Liver (tissue), 9 donors: Measurements from ENCODE around the gene SH3PXD2B. TPM values are rescaled to one million over a fixed set of nuclear protein-coding genes. Genes with fewer than 3 reads are reported as not detected.

Experiments
- DNase-seq: peaks from one replicate; pipeline ENCODE4 v3.0.0-alpha.2; 2017; ENCODE audit warnings: low spot score
- H3K27ac ChIP-seq, 2 donors: one replicate each; pipeline ENCODE4 v1.7.0; 2013; ENCODE audit warnings: inconsistent platforms in 2 of 2, low read length in 2 of 2, control low read depth in 1 of 2, low read depth in 1 of 2, mild to moderate bottlenecking in 1 of 2
- H3K27me3 ChIP-seq, 4 donors: one replicate each; pipeline versions ENCODE4 v1.6.1 to v1.7.0; 2013; ENCODE audit warnings: low read length in 3 of 4, inconsistent platforms in 1 of 4, mild to moderate bottlenecking in 1 of 4, moderate library complexity in 1 of 4; ENCODE audit not compliant: control insufficient read depth in 4 of 4, insufficient read depth in 4 of 4
- H3K36me3 ChIP-seq, 4 donors: one replicate each; pipeline versions ENCODE4 v1.6.1 to v1.7.0; 2013; ENCODE audit warnings: low read length in 3 of 4, mild to moderate bottlenecking in 3 of 4, low read depth in 1 of 4, moderate library complexity in 1 of 4; ENCODE audit not compliant: control insufficient read depth in 4 of 4, insufficient read depth in 3 of 4
- H3K4me1 ChIP-seq, 4 donors: one replicate each; pipeline versions ENCODE4 v1.6.1 to v1.7.0; 2013; ENCODE audit warnings: low read length in 3 of 4, mild to moderate bottlenecking in 3 of 4, moderate library complexity in 1 of 4; ENCODE audit not compliant: control insufficient read depth in 4 of 4, insufficient read depth in 4 of 4
- H3K4me3 ChIP-seq, 3 donors: one replicate each; pipeline versions ENCODE4 v1.6.1 to v1.7.0; 2013; ENCODE audit warnings: low read length in 3 of 3, control low read depth in 1 of 3, low read depth in 1 of 3, mild to moderate bottlenecking in 1 of 3
- H3K9ac ChIP-seq, 2 donors: one replicate each; pipeline ENCODE4 v1.7.0; 2013; ENCODE audit warnings: low read length in 2 of 2, mild to moderate bottlenecking in 2 of 2, moderate library complexity in 2 of 2, control low read depth in 1 of 2, low read depth in 1 of 2
- H3K9me3 ChIP-seq, 4 donors: one replicate each; pipeline versions ENCODE4 v1.6.1 to v1.7.0; 2013; ENCODE audit warnings: low read length in 3 of 4; ENCODE audit not compliant: control insufficient read depth in 4 of 4
- ATF3 ChIP-seq: IDR thresholded peaks from 2 replicates; pipeline ENCODE4 v1.6.1; 2016; ENCODE audit warnings: antibody characterized with exemption
- CTCF ChIP-seq: fragments of 150-350 bp; IDR thresholded peaks from 2 replicates; pipeline ENCODE4 v1.5.1; 2017; ENCODE audit warnings: improper control_type of control experiment, low read depth, low read length; ENCODE audit not compliant: missing input control
- EGR1 ChIP-seq, 2 donors: IDR thresholded peaks; 2 replicates each; pipeline ENCODE4 v1.6.1; 2016 to 2018; ENCODE audit warnings: antibody characterized with exemption in 2 of 2, low read depth in 2 of 2
- FOXA1 ChIP-seq: IDR thresholded peaks from 2 replicates; pipeline ENCODE4 v1.6.1; 2016; ENCODE audit warnings: antibody characterized with exemption
- FOXA2 ChIP-seq: IDR thresholded peaks from 2 replicates; pipeline ENCODE4 v1.6.1; 2016; ENCODE audit warnings: antibody characterized with exemption
- GABPA ChIP-seq, 2 donors: IDR thresholded peaks in 1 of 2; conservative IDR thresholded peaks in 1 of 2; 2 replicates each; pipeline ENCODE4 v1.6.1; 2016; ENCODE audit warnings: antibody characterized with exemption in 2 of 2, mild to moderate bottlenecking in 1 of 2, moderate library complexity in 1 of 2
- HNF4A ChIP-seq, 2 donors: conservative IDR thresholded peaks; 2 replicates each; pipeline ENCODE4 v1.6.1; 2016; ENCODE audit warnings: antibody characterized with exemption in 2 of 2, mild to moderate bottlenecking in 2 of 2
- HNF4G ChIP-seq: IDR thresholded peaks from 2 replicates; pipeline ENCODE4 v1.6.1; 2016; ENCODE audit warnings: antibody characterized with exemption
- JUND ChIP-seq, 2 donors: IDR thresholded peaks; 2 replicates each; pipeline ENCODE4 v1.6.1; 2016; ENCODE audit warnings: antibody characterized with exemption in 2 of 2
- MAX ChIP-seq: IDR thresholded peaks from 2 replicates; pipeline ENCODE4 v1.6.1; 2016; ENCODE audit warnings: antibody characterized with exemption
- NR2F2 ChIP-seq: IDR thresholded peaks from 2 replicates; pipeline ENCODE4 v1.6.1; 2016; ENCODE audit warnings: antibody characterized with exemption
- RAD21 ChIP-seq, 2 donors: IDR thresholded peaks; 2 replicates each; pipeline ENCODE4 v1.6.1; 2016; ENCODE audit warnings: antibody characterized with exemption in 2 of 2, mild to moderate bottlenecking in 2 of 2
- RXRA ChIP-seq, 2 donors: IDR thresholded peaks; 2 replicates each; pipeline ENCODE4 v1.6.1; 2017 to 2018; ENCODE audit warnings: antibody characterized with exemption in 2 of 2, mild to moderate bottlenecking in 1 of 2
- SP1 ChIP-seq: IDR thresholded peaks from 2 replicates; pipeline ENCODE4 v1.6.1; 2018; ENCODE audit warnings: antibody characterized with exemption, mild to moderate bottlenecking
- TAF1 ChIP-seq: conservative IDR thresholded peaks from 2 replicates; pipeline ENCODE4 v1.6.1; 2016; ENCODE audit warnings: antibody characterized with exemption, mild to moderate bottlenecking
- YY1 ChIP-seq: IDR thresholded peaks from 2 replicates; pipeline ENCODE4 v1.6.1; 2016; ENCODE audit warnings: antibody characterized with exemption, mild to moderate bottlenecking
- ZBTB33 ChIP-seq: IDR thresholded peaks from 2 replicates; pipeline ENCODE4 v1.6.1; 2016; ENCODE audit warnings: antibody characterized with exemption
- WGBS: extraction: QIAGEN DNeasy Blood & Tissue Kit; methylation state at CpG from one replicate; pipeline ENCODE4 v1.1.7; 2013; 5-methylcytosine and 5-hydroxymethylcytosine counted together
- polyA plus RNA-seq, 2 donors: library from polyadenylated mRNA; stranded (reverse) in 1 of 2; unstranded in 1 of 2; fragments of 200-250 nt in 1 of 2; fragments of >200 nt in 1 of 2; fragmentation: Nextera tagmentation in 1 of 2; extraction: Ambion mirVana in 1 of 2; gene quantifications; one replicate each; pipeline versions ENCODE4 v1.2.1 to v1.2.3, GENCODE V29; 2013 to 2015
- total RNA-seq, 2 donors: library from RNA; depleted of rRNA; stranded (reverse); fragments of >200 nt; gene quantifications; one replicate each; pipeline ENCODE4 v1.2.3, GENCODE V29; 2014
- TF ChIP-seq, protein P1 (sequence below): IDR thresholded peaks from 2 replicates; pipeline ENCODE4 v1.6.1; 2016; ENCODE audit warnings: antibody characterized with exemption, mild to moderate bottlenecking
- donor health status: healthy.
- donor health status: healthy.
- donor health status: healthy.
- donor health status: healthy.
- donor health status: healthy.

SH3PXD2B gene
- total and polyA plus RNA-seq, 4 donors, result 1.1 to 3.3 (median 2.2) TPM

GRCh38 chr5:172413601-172414171, 40.6 kb downstream of the SH3PXD2B start:
- TF ChIP-seq GABPA (IDR thresholded peaks at IDR 0.05 in 1 of 2, conservative IDR thresholded peaks at IDR 0.05 in 1 of 2) (no peak), FOXA1 (no peak), SP1 (no peak), HNF4A (conservative IDR thresholded peaks at IDR 0.05) (no peak), ZBTB33 (no peak), CTCF (no peak), EGR1 (IDR thresholded peaks at IDR 0.05; ENCODE audit: low read depth in 2 of 2) (no peak), YY1 (no peak), NR2F2 (no peak), RAD21 (IDR thresholded peaks at IDR 0.05) (no peak), RXRA (IDR thresholded peaks at IDR 0.05) (no peak), HNF4G (no peak), TAF1 (no peak), JUND (IDR thresholded peaks at IDR 0.05) (no peak), ATF3 (no peak), MAX (no peak), FOXA2 (no peak)
- TF ChIP-seq, protein P1, sequence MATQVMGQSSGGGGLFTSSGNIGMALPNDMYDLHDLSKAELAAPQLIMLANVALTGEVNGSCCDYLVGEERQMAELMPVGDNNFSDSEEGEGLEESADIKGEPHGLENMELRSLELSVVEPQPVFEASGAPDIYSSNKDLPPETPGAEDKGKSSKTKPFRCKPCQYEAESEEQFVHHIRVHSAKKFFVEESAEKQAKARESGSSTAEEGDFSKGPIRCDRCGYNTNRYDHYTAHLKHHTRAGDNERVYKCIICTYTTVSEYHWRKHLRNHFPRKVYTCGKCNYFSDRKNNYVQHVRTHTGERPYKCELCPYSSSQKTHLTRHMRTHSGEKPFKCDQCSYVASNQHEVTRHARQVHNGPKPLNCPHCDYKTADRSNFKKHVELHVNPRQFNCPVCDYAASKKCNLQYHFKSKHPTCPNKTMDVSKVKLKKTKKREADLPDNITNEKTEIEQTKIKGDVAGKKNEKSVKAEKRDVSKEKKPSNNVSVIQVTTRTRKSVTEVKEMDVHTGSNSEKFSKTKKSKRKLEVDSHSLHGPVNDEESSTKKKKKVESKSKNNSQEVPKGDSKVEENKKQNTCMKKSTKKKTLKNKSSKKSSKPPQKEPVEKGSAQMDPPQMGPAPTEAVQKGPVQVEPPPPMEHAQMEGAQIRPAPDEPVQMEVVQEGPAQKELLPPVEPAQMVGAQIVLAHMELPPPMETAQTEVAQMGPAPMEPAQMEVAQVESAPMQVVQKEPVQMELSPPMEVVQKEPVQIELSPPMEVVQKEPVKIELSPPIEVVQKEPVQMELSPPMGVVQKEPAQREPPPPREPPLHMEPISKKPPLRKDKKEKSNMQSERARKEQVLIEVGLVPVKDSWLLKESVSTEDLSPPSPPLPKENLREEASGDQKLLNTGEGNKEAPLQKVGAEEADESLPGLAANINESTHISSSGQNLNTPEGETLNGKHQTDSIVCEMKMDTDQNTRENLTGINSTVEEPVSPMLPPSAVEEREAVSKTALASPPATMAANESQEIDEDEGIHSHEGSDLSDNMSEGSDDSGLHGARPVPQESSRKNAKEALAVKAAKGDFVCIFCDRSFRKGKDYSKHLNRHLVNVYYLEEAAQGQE, result no peak
- Histone ChIP-seq H3K36me3 (no peaks in the 10 kb centered on the region), H3K27me3 (no peaks in the 10 kb centered on the region), H3K27ac (no peak overlapping the region), H3K9me3 (no peaks in the 10 kb centered on the region), H3K9ac (no peak overlapping the region), H3K4me3 (no peak overlapping the region), H3K4me1 (peaks cover 11 to 29% (median 24%) of the 10 kb centered on the region in 4 donors)
- DNase-seq, result no peak
- 94% methylated on average over 4 of the region's 4 CpGs for WGBS
